Fibroblast of lung (primary cell): Measurements from ENCODE around the gene PRRX2. TPM values are rescaled to one million over a fixed set of nuclear protein-coding genes. Genes with fewer than 3 reads are reported as not detected.

ENCODE experiments used
- DNase-seq, 2 donors: peaks; one replicate each; pipeline versions ENCODE4 v3.0.0 to v3.0.0-alpha.2; 2010; ENCODE audit warnings: low read depth in 2 of 2
- H2AFZ ChIP-seq: 2 replicates; pipeline ENCODE4 v1.5.1; 2012; ENCODE audit warnings: low read length, control low read depth, inconsistent platforms
- H3K27ac ChIP-seq: 2 replicates; pipeline ENCODE4 v1.5.1; 2011; ENCODE audit warnings: low read length, control low read depth; ENCODE audit not compliant: insufficient read depth
- H3K27me3 ChIP-seq: 2 replicates; pipeline ENCODE4 v1.5.1; 2011; ENCODE audit warnings: mild to moderate bottlenecking, low read length; ENCODE audit not compliant: control insufficient read depth, insufficient read depth
- H3K36me3 ChIP-seq: 2 replicates; pipeline ENCODE4 v1.5.1; 2011; ENCODE audit warnings: low read length; ENCODE audit not compliant: control insufficient read depth, insufficient read depth
- H3K4me1 ChIP-seq: 2 replicates; pipeline ENCODE4 v1.5.1; 2011; ENCODE audit warnings: low read length; ENCODE audit not compliant: control insufficient read depth, insufficient read depth; ENCODE audit errors: extremely low read depth
- H3K4me2 ChIP-seq: 2 replicates; pipeline ENCODE4 v1.5.1; 2011; ENCODE audit warnings: low read length, control low read depth; ENCODE audit not compliant: insufficient read depth; ENCODE audit errors: extremely low read depth
- H3K4me3 ChIP-seq, 4 experiments: fragments of 200-600 bp in 1 of 4; sonication (generic) in 1 of 4; replicated peaks in 1 of 4; 2 replicates each; pipeline ENCODE4 v1.5.1; 2011 to 2016; ENCODE audit warnings: low read length in 4 of 4, low read depth in 3 of 4, mild to moderate bottlenecking in 3 of 4, control low read depth in 2 of 4, inconsistent platforms in 1 of 4, mixed read lengths in 1 of 4; ENCODE audit not compliant: insufficient read depth in 1 of 4; ENCODE audit errors: control extremely low read depth in 1 of 4
- H3K79me2 ChIP-seq: 2 replicates; pipeline ENCODE4 v1.5.1; 2012; ENCODE audit warnings: mild to moderate bottlenecking, low read length, inconsistent platforms; ENCODE audit not compliant: control insufficient read depth, insufficient read depth
- H3K9ac ChIP-seq: 2 replicates; pipeline ENCODE4 v1.5.1; 2011; ENCODE audit warnings: mild to moderate bottlenecking, low read length, control low read depth; ENCODE audit not compliant: insufficient read depth
- H3K9me3 ChIP-seq: 2 replicates; pipeline ENCODE4 v1.5.1; 2012; ENCODE audit warnings: low read depth, low read length; ENCODE audit not compliant: control insufficient read depth, insufficient read depth
- H4K20me1 ChIP-seq: 2 replicates; pipeline ENCODE4 v1.5.1; 2011; ENCODE audit warnings: low read length; ENCODE audit not compliant: control insufficient read depth, insufficient read depth; ENCODE audit errors: extremely low read depth
- EZH2 ChIP-seq: IDR thresholded peaks from 2 replicates; pipeline ENCODE4 v1.5.1; 2012; ENCODE audit warnings: low read length, control low read depth, mild to moderate bottlenecking; ENCODE audit errors: missing control alignments
- polyA plus RNA-seq, 2 donors: library from polyadenylated mRNA; depleted of rRNA in 1 of 2; stranded (reverse) in 1 of 2; unstranded in 1 of 2; fragments of >200 nt; gene quantifications; 2 replicates each; pipeline ENCODE4 v1.2.1, GENCODE V29; 2011 to 2012; ENCODE audit warnings: missing spikeins in 1 of 2
- total RNA-seq: library from RNA; depleted of rRNA; stranded (reverse); fragments of >200 nt; gene quantifications from 2 replicates; pipeline ENCODE4 v1.2.1, GENCODE V29; 2014
- TF ChIP-seq, protein P1 (sequence below), 2 donors: IDR thresholded peaks in 1 of 2; conservative IDR thresholded peaks in 1 of 2; 1 replicate in 1 of 2; 2 replicates in 1 of 2; pipeline ENCODE4 v1.5.1; 2011 to 2012; ENCODE audit warnings: low read length in 2 of 2, control low read depth in 1 of 2, inconsistent platforms in 1 of 2, low read depth in 1 of 2, mild to moderate bottlenecking in 1 of 2

Gene PRRX2
- total and polyA plus RNA-seq, 2 donors (not counting 1 experiment from before 2014, with no cell fraction given): 4.4 to 11.7 TPM

- no peak overlapping the region for H3K9ac ChIP-seq
- H2AFZ ChIP-seq: no peak overlapping the region
- no peak for DNase-seq
- H3K4me1 ChIP-seq: no peaks in the 10 kb centered on the region
- no peaks in the 10 kb centered on the region for H3K36me3 ChIP-seq
- H3K79me2 ChIP-seq: no peaks in the 10 kb centered on the region
- H4K20me1 ChIP-seq: no peaks in the 10 kb centered on the region
- no peak overlapping the region for H3K27ac ChIP-seq
- no peak overlapping the region for H3K4me3 ChIP-seq
- H3K9me3 ChIP-seq: no peaks in the 10 kb centered on the region
- no peaks in the 10 kb centered on the region for H3K27me3 ChIP-seq
- no peak overlapping the region for H3K4me2 ChIP-seq
- TF ChIP-seq, protein P1, sequence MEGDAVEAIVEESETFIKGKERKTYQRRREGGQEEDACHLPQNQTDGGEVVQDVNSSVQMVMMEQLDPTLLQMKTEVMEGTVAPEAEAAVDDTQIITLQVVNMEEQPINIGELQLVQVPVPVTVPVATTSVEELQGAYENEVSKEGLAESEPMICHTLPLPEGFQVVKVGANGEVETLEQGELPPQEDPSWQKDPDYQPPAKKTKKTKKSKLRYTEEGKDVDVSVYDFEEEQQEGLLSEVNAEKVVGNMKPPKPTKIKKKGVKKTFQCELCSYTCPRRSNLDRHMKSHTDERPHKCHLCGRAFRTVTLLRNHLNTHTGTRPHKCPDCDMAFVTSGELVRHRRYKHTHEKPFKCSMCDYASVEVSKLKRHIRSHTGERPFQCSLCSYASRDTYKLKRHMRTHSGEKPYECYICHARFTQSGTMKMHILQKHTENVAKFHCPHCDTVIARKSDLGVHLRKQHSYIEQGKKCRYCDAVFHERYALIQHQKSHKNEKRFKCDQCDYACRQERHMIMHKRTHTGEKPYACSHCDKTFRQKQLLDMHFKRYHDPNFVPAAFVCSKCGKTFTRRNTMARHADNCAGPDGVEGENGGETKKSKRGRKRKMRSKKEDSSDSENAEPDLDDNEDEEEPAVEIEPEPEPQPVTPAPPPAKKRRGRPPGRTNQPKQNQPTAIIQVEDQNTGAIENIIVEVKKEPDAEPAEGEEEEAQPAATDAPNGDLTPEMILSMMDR (conservative IDR thresholded peaks at IDR 0.05 in 1 of 2, IDR thresholded peaks at IDR 0.05 in 1 of 2; ENCODE audit: low read depth in 1 of 2, low read length in 2 of 2): no peak
- TF ChIP-seq EZH2: no peak
These were observed 10.2 kb downstream of the PRRX2 start for GRCh38 chr9:129675620-129676019.

DNA sequence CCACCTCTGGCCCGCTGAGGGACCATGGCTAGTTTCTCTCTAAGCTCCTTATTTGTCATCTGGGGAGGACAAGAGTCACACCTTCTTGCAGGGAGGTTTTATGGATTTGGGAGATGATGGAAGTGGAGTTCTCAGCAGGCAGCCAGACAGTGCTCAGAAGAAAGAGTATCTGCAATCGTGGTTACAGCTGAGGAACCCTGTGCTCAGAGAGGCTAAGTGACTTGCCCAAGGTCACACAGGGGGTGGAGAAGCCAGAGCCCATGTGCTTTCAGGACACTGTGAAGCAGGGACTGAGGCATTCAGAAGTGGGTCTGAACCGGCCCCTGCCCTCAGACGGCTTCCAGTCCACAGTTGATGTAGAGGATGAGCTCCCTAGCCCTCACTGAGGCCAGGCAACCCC lies 10.8 kb downstream of the PRRX2 start:
- Histone ChIP-seq H3K4me3 (no peak overlapping the region), H3K4me2 (no peak overlapping the region), H3K36me3 (no peaks in the 10 kb centered on the region), H3K9me3 (no peaks in the 10 kb centered on the region), H4K20me1 (no peaks in the 10 kb centered on the region), H3K27me3 (no peaks in the 10 kb centered on the region), H3K27ac (no peak overlapping the region), H2AFZ (no peak overlapping the region), H3K9ac (no peak overlapping the region), H3K79me2 (no peaks in the 10 kb centered on the region), H3K4me1 (no peaks in the 10 kb centered on the region)
- no peak for DNase-seq
- TF ChIP-seq, protein P1 (conservative IDR thresholded peaks at IDR 0.05 in 1 of 2, IDR thresholded peaks at IDR 0.05 in 1 of 2; ENCODE audit: low read depth in 1 of 2, low read length in 2 of 2): no peak
- no peak for TF ChIP-seq EZH2

DNA sequence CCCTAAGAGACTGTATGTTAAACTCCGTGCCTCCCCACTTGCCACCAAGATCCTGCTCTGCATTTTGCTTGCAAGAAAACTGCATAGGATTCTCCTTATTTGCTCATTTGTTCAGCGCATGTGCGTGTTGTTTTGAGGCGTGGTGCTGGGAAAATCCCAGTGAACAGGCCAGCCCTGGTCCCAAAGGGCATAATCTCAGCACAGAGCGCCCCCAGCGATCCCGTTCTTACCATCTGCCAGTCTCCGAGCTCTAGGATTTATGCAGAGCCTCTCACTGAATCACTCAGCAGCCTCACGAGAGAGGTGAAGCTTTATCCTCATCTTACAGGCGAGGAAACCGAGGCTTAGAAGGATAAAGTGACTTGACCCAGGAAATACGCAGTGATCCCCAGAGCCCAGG lies 11.5 kb downstream of the PRRX2 start:
- Histone ChIP-seq H3K79me2 (no peaks in the 10 kb centered on the region), H3K36me3 (no peaks in the 10 kb centered on the region), H3K27ac (no peak overlapping the region), H2AFZ (no peak overlapping the region), H3K4me3 (no peak overlapping the region), H3K4me1 (no peaks in the 10 kb centered on the region), H3K27me3 (no peaks in the 10 kb centered on the region), H3K4me2 (no peak overlapping the region), H3K9me3 (no peaks in the 10 kb centered on the region), H3K9ac (no peak overlapping the region), H4K20me1 (no peaks in the 10 kb centered on the region)
- DNase-seq: no peak
- TF ChIP-seq EZH2: no peak
- TF ChIP-seq, protein P1 (conservative IDR thresholded peaks at IDR 0.05 in 1 of 2, IDR thresholded peaks at IDR 0.05 in 1 of 2; ENCODE audit: low read depth in 1 of 2, low read length in 2 of 2): no peak
